Panc1 (cell line): ENCODE measurements around the gene HAUS8. TPM values are rescaled to one million over a fixed set of nuclear protein-coding genes. Genes with fewer than 3 reads are reported as not detected.

Experiments
- ATAC-seq: fragments of 200-7000 bp; cut with Tn5 transposase; 2 replicates; pipeline ENCODE4 v1.9.1; 2020; ENCODE audit warnings: mild to moderate bottlenecking, moderate library complexity
- BruUV-seq: library from RNA; stranded (reverse); fragments of 400-500 nt; replicated peaks from 2 replicates; lab custom pipeline; 2021; lab: Mats Ljungman, UMichigan
- CTCF ChIA-PET: fragments of 300-600 bp; sonication (Branson Sonifier 250); formaldehyde crosslinking; loops from one replicate; lab custom pipeline; 2022; ENCODE audit warnings: antibody characterized with exemption; lab: Charles Lee
- POLR2A ChIA-PET: fragments of 300-600 bp; sonication (Branson Sonifier 250); formaldehyde crosslinking; loops from one replicate; lab custom pipeline; 2022; ENCODE audit warnings: antibody characterized with exemption; lab: Charles Lee
- DNase-seq: peaks from one replicate; pipeline ENCODE4 v3.0.0-alpha.2; 2010; ENCODE audit warnings: low read depth, low spot score
- H3K27ac ChIP-seq: 2 replicates; pipeline ENCODE4 v1.5.1; 2011; ENCODE audit warnings: mild to moderate bottlenecking, low read length, inconsistent platforms
- H3K27me3 ChIP-seq: fragments of 200-500 bp; sonication (Bioruptor generic); 2 replicates; pipeline ENCODE4 v1.6.0; 2014; ENCODE audit warnings: low read length, inconsistent platforms; ENCODE audit not compliant: control insufficient read depth, insufficient read depth
- H3K36me3 ChIP-seq: fragments of 200-500 bp; sonication (Bioruptor generic); 2 replicates; pipeline ENCODE4 v1.5.1; 2014; ENCODE audit warnings: inconsistent platforms, mild to moderate bottlenecking, low read length, moderate library complexity; ENCODE audit not compliant: control insufficient read depth, insufficient read depth
- H3K4me1 ChIP-seq: 2 replicates; pipeline ENCODE4 v1.5.1; 2011; ENCODE audit warnings: inconsistent platforms, mild to moderate bottlenecking, low read length, moderate library complexity; ENCODE audit not compliant: control insufficient read depth, insufficient read depth
- H3K4me3 ChIP-seq, 2 experiments: 2 replicates each; pipeline ENCODE4 v1.5.1; 2011 to 2012; ENCODE audit warnings: low read depth in 2 of 2, low read length in 2 of 2, mild to moderate bottlenecking in 2 of 2, inconsistent platforms in 1 of 2, moderate library complexity in 1 of 2
- H3K9me3 ChIP-seq: fragments of 200-500 bp; sonication (Bioruptor generic); 2 replicates; pipeline ENCODE4 v1.5.1; 2014; ENCODE audit warnings: low read depth, mild to moderate bottlenecking, inconsistent platforms, low read length, moderate library complexity; ENCODE audit not compliant: control insufficient read depth, insufficient read depth
- POLR2AphosphoS5 ChIP-seq: IDR thresholded peaks from 2 replicates; pipeline ENCODE4 v1.6.1; 2012; ENCODE audit warnings: mild to moderate bottlenecking, low read depth, low read length, moderate library complexity
- REST ChIP-seq, 2 experiments: IDR thresholded peaks; 2 replicates each; pipeline ENCODE4 v1.6.1; 2011 to 2012; ENCODE audit warnings: low read depth in 2 of 2, control low read depth in 1 of 2, low read length in 1 of 2, mild to moderate bottlenecking in 1 of 2, moderate library complexity in 1 of 2; ENCODE audit not compliant: insufficient read depth in 1 of 2
- SIN3A ChIP-seq: IDR thresholded peaks from 2 replicates; pipeline ENCODE4 v1.6.1; 2012; ENCODE audit warnings: low read depth, mild to moderate bottlenecking, low read length, moderate library complexity, borderline replicate concordance; ENCODE audit not compliant: insufficient read depth
- TCF7L2 ChIP-seq: IDR thresholded peaks from 2 replicates; pipeline ENCODE4 v1.6.1; 2011; ENCODE audit warnings: mild to moderate bottlenecking, low read depth, low read length, inconsistent platforms
- in situ Hi-C: cut with HindIII; loops from 2 replicates; pipeline ENCODE4 v1.10.0; 2016; ENCODE audit warnings: low sequenced_read_pairs, low pct_unique_long_range_greater_than_20kb
- intact Hi-C: fragments of 100-400 bp; cut with micrococcal nuclease; formaldehyde crosslinking; loops from one replicate; pipeline ENCODE4 v1.10.0; 2022; ENCODE audit not compliant: unreplicated experiment
- total RNA-seq: library from RNA; stranded (reverse); gene quantifications from one replicate; pipeline ENCODE4 v1.2.1, GENCODE V29; 2021; ENCODE audit not compliant: unreplicated experiment
- TF ChIP-seq, protein P1 (sequence below): fragments of 450-650 bp; IDR thresholded peaks from 2 replicates; pipeline ENCODE4 v1.5.1; 2017; ENCODE audit warnings: mild to moderate bottlenecking

The HAUS8 gene
- total RNA-seq, 1 experiment from 2014 or later, result 18.2 TPM

- Histone ChIP-seq H3K4me1 (no peaks in the 10 kb centered on the region), H3K27me3 (no peaks in the 10 kb centered on the region), H3K36me3 (no peaks in the 10 kb centered on the region), H3K27ac (no peak overlapping the region), H3K4me3 (no peak overlapping the region), H3K9me3 (no peaks in the 10 kb centered on the region)
- TF ChIP-seq REST (IDR thresholded peaks at IDR 0.05; ENCODE audit: insufficient read depth in 1 of 2, low read depth in 2 of 2, low read length in 1 of 2) (no peak), TCF7L2 (no peak), POLR2AphosphoS5 (no peak), SIN3A (no peak)
- TF ChIP-seq, protein P1, sequence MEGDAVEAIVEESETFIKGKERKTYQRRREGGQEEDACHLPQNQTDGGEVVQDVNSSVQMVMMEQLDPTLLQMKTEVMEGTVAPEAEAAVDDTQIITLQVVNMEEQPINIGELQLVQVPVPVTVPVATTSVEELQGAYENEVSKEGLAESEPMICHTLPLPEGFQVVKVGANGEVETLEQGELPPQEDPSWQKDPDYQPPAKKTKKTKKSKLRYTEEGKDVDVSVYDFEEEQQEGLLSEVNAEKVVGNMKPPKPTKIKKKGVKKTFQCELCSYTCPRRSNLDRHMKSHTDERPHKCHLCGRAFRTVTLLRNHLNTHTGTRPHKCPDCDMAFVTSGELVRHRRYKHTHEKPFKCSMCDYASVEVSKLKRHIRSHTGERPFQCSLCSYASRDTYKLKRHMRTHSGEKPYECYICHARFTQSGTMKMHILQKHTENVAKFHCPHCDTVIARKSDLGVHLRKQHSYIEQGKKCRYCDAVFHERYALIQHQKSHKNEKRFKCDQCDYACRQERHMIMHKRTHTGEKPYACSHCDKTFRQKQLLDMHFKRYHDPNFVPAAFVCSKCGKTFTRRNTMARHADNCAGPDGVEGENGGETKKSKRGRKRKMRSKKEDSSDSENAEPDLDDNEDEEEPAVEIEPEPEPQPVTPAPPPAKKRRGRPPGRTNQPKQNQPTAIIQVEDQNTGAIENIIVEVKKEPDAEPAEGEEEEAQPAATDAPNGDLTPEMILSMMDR, result no peak
- in situ Hi-C loops, result no loop called here
- no peak for ATAC-seq
- no peak for DNase-seq
- ChIA-PET CTCF (no interaction called here), POLR2A (interaction anchor here (0.7 kb wide), 1 partner anchor 31 kb away, joined by 3 read pairs; no protein-coding TSS in a partner anchor)
- intact Hi-C loops, result loop anchor here (10.0 kb wide), 1 partner anchor 269 kb away; no protein-coding TSS in a partner anchor
- no TSS peak for BruUV-seq
Observed at GRCh38 chr19:17043744-17044143, 31.5 kb downstream of the HAUS8 start.

- Histone ChIP-seq H3K27me3 (no peaks in the 10 kb centered on the region), H3K27ac (no peak overlapping the region), H3K9me3 (no peaks in the 10 kb centered on the region), H3K36me3 (no peaks in the 10 kb centered on the region), H3K4me1 (no peaks in the 10 kb centered on the region), H3K4me3 (no peak overlapping the region)
- no TSS peak for BruUV-seq
- intact Hi-C loops, result loop anchor here (10.0 kb wide), 1 partner anchor 267 kb away; no protein-coding TSS in a partner anchor
- TF ChIP-seq SIN3A (no peak), POLR2AphosphoS5 (no peak), REST (IDR thresholded peaks at IDR 0.05; ENCODE audit: insufficient read depth in 1 of 2, low read depth in 2 of 2, low read length in 1 of 2) (no peak), TCF7L2 (no peak)
- TF ChIP-seq, protein P1, result no peak
- ChIA-PET POLR2A (interaction anchor here (0.5 kb wide), 1 partner anchor 52 kb away, joined by 3 read pairs; no protein-coding TSS in a partner anchor), CTCF (interaction anchor here (1.0 kb wide), 1 partner anchor 11 kb away, joined by 4 read pairs; no protein-coding TSS in a partner anchor)
- ATAC-seq (no peak), DNase-seq (no peak)
- in situ Hi-C loops, result no loop called here
Observed at GRCh38 chr19:17041976-17042375, 33.3 kb downstream of the HAUS8 start.
